Measurements from ENCODE around the gene KCNQ5.

KCNQ5 gene

GRCh38 chr6:73028124-73028766 lies 406.4 kb downstream of the KCNQ5 start:
- no peak overlapping the region for H3K4me3 ChIP-seq
- DNase-seq (ENCODE audit: low spot score in 2 of 2), result no peak
- in situ Hi-C loops (cut with MboI; ENCODE audit: low sequenced_read_pairs), result no loop called here
- H3K4me1 ChIP-seq, result no peaks in the 10 kb centered on the region
- no peaks in the 10 kb centered on the region for H3K36me3 ChIP-seq (replicated peaks)
- H3K9me3 ChIP-seq, result no peaks in the 10 kb centered on the region
- H3K27me3 ChIP-seq (ENCODE audit: low read depth), result no peaks in the 10 kb centered on the region

GRCh38 chr6:73028893-73029450 lies 407.1 kb downstream of the KCNQ5 start:
- H3K27me3 ChIP-seq (ENCODE audit: low read depth), result no peaks in the 10 kb centered on the region
- H3K9me3 ChIP-seq, result no peaks in the 10 kb centered on the region
- H3K4me3 ChIP-seq, result no peak overlapping the region
- H3K4me1 ChIP-seq, result no peaks in the 10 kb centered on the region
- no peak for DNase-seq (ENCODE audit: low spot score in 2 of 2)
- no peaks in the 10 kb centered on the region for H3K36me3 ChIP-seq (replicated peaks)
- in situ Hi-C loops (cut with MboI; ENCODE audit: low sequenced_read_pairs), result no loop called here

DNA sequence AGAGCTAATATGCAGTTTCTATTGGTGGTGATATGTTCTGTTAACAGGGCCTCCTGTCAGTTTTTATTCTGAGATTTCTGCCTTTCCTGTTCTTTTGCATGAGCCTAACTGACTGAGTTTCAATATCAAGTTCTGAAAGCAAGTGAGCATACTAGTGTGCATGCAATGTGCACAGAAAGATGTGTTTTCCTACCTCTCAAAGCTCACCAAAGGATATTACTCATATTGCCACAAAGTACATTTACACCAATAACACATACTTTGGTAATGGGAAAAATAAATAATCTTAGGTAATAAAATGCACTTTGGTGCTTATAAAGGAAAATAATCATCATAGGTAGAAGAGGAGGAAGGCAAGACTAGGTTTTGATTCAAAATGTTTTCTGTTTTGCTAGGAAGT lies 408.4 kb downstream of the KCNQ5 start:
- no peaks in the 10 kb centered on the region for H3K36me3 ChIP-seq (replicated peaks)
- H3K27me3 ChIP-seq (ENCODE audit: low read depth), result no peaks in the 10 kb centered on the region
- H3K9me3 ChIP-seq, result no peaks in the 10 kb centered on the region
- DNase-seq (ENCODE audit: low spot score in 2 of 2), result no peak
- no peak overlapping the region for H3K4me3 ChIP-seq
- no peaks in the 10 kb centered on the region for H3K4me1 ChIP-seq
- in situ Hi-C loops (cut with MboI; ENCODE audit: low sequenced_read_pairs), result no loop called here

DNA sequence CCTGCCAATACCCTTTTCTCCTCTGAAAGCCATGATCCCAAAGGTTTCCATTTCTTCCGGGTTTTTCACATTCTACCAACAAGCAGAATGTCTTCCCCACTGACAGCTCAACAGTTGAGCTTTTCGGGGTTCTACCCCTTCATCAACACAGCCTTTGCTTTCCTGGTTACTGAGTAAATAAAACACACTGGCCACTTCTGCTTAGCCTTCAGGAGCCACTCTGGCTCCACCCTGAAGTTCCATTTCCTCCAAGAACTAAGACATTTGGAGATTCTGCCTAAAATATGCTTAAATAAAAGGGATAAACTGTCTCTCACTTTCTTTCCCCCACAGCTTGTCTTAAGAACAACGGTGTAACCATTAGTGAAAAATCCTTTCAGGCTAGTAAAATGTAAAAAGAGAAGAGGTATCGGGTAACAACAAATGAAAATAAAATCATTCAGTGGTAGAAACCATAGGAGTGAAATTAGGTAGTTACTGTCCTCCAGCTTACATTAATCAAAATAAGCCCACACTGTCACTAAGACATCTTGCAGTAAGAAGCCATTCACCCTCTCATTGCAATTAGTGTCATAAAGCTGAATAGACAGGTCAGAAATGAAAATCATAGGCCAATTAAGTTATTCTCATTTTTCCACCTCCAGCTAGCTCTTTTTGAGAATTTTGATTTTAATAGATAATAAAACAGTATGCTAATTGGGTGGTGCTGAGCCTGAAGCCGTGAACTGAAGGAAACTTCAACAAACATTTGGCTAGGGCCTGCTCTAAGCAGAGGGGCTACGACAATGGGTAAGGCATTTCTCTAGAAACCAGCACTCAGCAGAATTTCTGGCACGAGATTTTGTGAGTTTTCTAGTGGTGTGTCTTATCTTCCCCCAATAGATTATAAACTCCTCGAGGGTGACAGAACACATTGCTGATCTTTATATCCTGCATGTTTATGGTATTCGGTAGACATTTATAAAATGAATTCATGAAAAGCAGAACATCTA lies 409.2 kb downstream of the KCNQ5 start:
- no peaks in the 10 kb centered on the region for H3K27me3 ChIP-seq (ENCODE audit: low read depth)
- H3K36me3 ChIP-seq (replicated peaks), result no peaks in the 10 kb centered on the region
- no peak for DNase-seq (ENCODE audit: low spot score in 2 of 2)
- H3K9me3 ChIP-seq, result no peaks in the 10 kb centered on the region
- H3K4me3 ChIP-seq, result no peak overlapping the region
- in situ Hi-C loops (cut with MboI; ENCODE audit: low sequenced_read_pairs), result no loop called here
- H3K4me1 ChIP-seq, result no peaks in the 10 kb centered on the region

GRCh38 chr6:73032586-73032985 lies 410.7 kb downstream of the KCNQ5 start:
- in situ Hi-C loops (cut with MboI; ENCODE audit: low sequenced_read_pairs), result no loop called here
- H3K9me3 ChIP-seq, result no peaks in the 10 kb centered on the region
- DNase-seq (ENCODE audit: low spot score in 2 of 2), result no peak

DNA sequence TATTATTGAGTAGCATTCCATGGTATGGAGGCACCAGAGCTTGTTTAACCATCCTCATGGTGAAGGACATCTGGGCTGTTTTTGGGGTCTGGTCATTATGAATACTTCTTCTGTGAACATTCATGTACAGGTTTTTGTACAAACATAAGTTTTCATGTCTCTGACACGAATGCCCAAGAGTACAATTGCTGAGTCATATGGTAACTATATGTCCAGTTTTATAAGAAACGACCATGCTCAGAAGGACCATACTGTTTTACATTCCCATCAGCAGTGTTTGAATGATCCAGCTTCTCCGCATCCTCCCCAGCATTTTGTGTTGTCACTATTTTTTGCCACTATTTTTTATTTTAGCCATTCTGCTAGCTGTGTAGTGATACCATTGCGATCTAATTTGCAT lies 414.8 kb downstream of the KCNQ5 start:
- Histone ChIP-seq H3K4me1 (no peaks in the 10 kb centered on the region), H3K4me3 (no peak overlapping the region), H3K27me3 (ENCODE audit: low read depth) (no peaks in the 10 kb centered on the region), H3K36me3 (replicated peaks) (no peaks in the 10 kb centered on the region), H3K9me3 (no peaks in the 10 kb centered on the region)
- in situ Hi-C loops (cut with MboI; ENCODE audit: low sequenced_read_pairs), result no loop called here
- DNase-seq (ENCODE audit: low spot score in 2 of 2), result no peak

More at GRCh38 chr6:73032586-73032985, 410.7 kb downstream of the KCNQ5 start:
- no peaks in the 10 kb centered on the region for H3K27me3 ChIP-seq (ENCODE audit: low read depth)
- H3K4me3 ChIP-seq, result no peak overlapping the region
- H3K36me3 ChIP-seq (replicated peaks), result no peaks in the 10 kb centered on the region
- no peaks in the 10 kb centered on the region for H3K4me1 ChIP-seq

- DNase-seq (ENCODE audit: low spot score in 2 of 2), result no peak
- Histone ChIP-seq H3K36me3 (replicated peaks) (no peaks in the 10 kb centered on the region), H3K4me3 (no peak overlapping the region), H3K4me1 (no peaks in the 10 kb centered on the region), H3K9me3 (no peaks in the 10 kb centered on the region), H3K27me3 (ENCODE audit: low read depth) (no peaks in the 10 kb centered on the region)
- in situ Hi-C loops (cut with MboI; ENCODE audit: low sequenced_read_pairs), result no loop called here
Measured at GRCh38 chr6:73041051-73041450, 419.2 kb downstream of the KCNQ5 start.

GRCh38 chr6:73042892-73043291 lies 421.0 kb downstream of the KCNQ5 start:
- Histone ChIP-seq H3K27me3 (ENCODE audit: low read depth) (no peaks in the 10 kb centered on the region), H3K9me3 (no peaks in the 10 kb centered on the region), H3K4me3 (no peak overlapping the region), H3K4me1 (no peaks in the 10 kb centered on the region), H3K36me3 (replicated peaks) (no peaks in the 10 kb centered on the region)
- DNase-seq (ENCODE audit: low spot score in 2 of 2), result no peak
- in situ Hi-C loops (cut with MboI; ENCODE audit: low sequenced_read_pairs), result no loop called here

- no peaks in the 10 kb centered on the region for H3K27me3 ChIP-seq (ENCODE audit: low read depth)
- H3K4me1 ChIP-seq, result no peaks in the 10 kb centered on the region
- H3K36me3 ChIP-seq (replicated peaks), result no peaks in the 10 kb centered on the region
- in situ Hi-C loops (cut with MboI; ENCODE audit: low sequenced_read_pairs), result no loop called here
- no peak for DNase-seq (ENCODE audit: low spot score in 2 of 2)
- no peak overlapping the region for H3K4me3 ChIP-seq
- no peaks in the 10 kb centered on the region for H3K9me3 ChIP-seq
Measured at GRCh38 chr6:73043446-73043845, 421.6 kb downstream of the KCNQ5 start.

- no peaks in the 10 kb centered on the region for H3K27me3 ChIP-seq (ENCODE audit: low read depth)
- no peaks in the 10 kb centered on the region for H3K36me3 ChIP-seq (replicated peaks)
- no peaks in the 10 kb centered on the region for H3K4me1 ChIP-seq
- H3K4me3 ChIP-seq, result no peak overlapping the region
- in situ Hi-C loops (cut with MboI; ENCODE audit: low sequenced_read_pairs), result no loop called here
- H3K9me3 ChIP-seq, result no peaks in the 10 kb centered on the region
- no peak for DNase-seq (ENCODE audit: low spot score in 2 of 2)
Measured at GRCh38 chr6:73045609-73046008, 423.7 kb downstream of the KCNQ5 start.

DNA sequence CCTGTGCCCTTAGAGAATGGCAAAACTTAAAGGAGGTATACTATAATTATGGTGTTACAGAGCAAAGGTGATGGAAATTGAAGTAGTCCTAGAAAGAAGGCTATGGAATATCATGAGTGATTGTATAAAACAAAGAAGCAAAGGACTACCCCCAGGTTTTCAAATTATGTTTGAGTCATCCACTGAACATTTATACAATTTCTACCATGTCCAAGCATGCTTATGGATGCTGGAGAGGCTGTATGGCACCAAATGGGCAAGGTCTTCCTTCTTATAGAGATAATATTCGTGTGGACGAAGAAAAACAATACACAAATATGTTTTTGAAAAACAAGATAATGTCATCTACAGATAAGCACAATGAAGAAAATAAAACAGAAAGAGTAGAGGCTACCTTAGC lies 425.9 kb downstream of the KCNQ5 start:
- no peaks in the 10 kb centered on the region for H3K4me1 ChIP-seq
- H3K4me3 ChIP-seq, result no peak overlapping the region
- no peaks in the 10 kb centered on the region for H3K27me3 ChIP-seq (ENCODE audit: low read depth)
- no peaks in the 10 kb centered on the region for H3K36me3 ChIP-seq (replicated peaks)
- in situ Hi-C loops (cut with MboI; ENCODE audit: low sequenced_read_pairs), result no loop called here
- no peak for DNase-seq (ENCODE audit: low spot score in 2 of 2)
- no peaks in the 10 kb centered on the region for H3K9me3 ChIP-seq

- in situ Hi-C loops (cut with MboI; ENCODE audit: low sequenced_read_pairs), result no loop called here
- no peaks in the 10 kb centered on the region for H3K9me3 ChIP-seq
- no peak overlapping the region for H3K4me3 ChIP-seq
- no peak for DNase-seq (ENCODE audit: low spot score in 2 of 2)
- H3K4me1 ChIP-seq, result no peaks in the 10 kb centered on the region
- no peaks in the 10 kb centered on the region for H3K27me3 ChIP-seq (ENCODE audit: low read depth)
- H3K36me3 ChIP-seq (replicated peaks), result no peaks in the 10 kb centered on the region
Measured at GRCh38 chr6:73049971-73050594, 428.2 kb downstream of the KCNQ5 start.

DNA sequence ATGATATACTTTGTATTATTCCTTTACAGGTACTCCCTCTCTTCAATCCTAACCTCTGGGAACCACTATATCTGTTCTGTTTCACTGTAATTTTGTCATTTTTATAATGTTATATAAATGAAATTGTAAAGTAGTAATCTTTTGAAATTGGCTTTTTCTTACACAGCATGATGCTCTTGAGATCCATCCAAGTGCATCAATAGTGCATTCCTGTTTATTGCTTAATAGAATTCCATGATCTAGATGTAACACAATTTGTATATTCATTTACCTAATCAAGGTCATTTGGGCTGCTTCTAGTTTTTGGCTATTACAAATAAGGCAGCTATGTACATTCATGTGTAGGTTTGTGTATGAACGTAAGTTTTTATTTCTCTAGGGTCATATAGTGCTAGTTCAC lies 428.8 kb downstream of the KCNQ5 start:
- no peaks in the 10 kb centered on the region for H3K4me1 ChIP-seq
- H3K9me3 ChIP-seq, result no peaks in the 10 kb centered on the region
- no peak for DNase-seq (ENCODE audit: low spot score in 2 of 2)
- in situ Hi-C loops (cut with MboI; ENCODE audit: low sequenced_read_pairs), result no loop called here
- no peak overlapping the region for H3K4me3 ChIP-seq
- H3K36me3 ChIP-seq (replicated peaks), result no peaks in the 10 kb centered on the region
- no peaks in the 10 kb centered on the region for H3K27me3 ChIP-seq (ENCODE audit: low read depth)

DNA sequence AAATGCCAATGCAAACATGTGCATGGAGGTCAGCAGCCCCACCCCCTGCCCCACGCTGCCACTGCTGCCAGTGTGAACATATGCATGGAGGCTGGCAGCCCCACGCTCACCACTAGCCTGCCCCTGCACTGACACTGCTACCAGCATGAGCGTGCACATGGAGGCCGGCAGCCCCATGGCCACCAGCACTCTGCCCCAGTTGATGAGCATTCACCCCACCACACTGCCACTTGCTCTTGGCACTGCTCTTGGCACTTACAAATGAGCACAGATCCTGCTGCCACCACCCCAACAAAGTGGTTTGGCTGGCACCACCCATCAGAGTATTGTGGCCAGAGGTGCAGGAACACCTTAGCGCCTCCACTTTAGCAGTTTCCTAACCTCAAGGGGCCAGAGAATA lies 429.3 kb downstream of the KCNQ5 start:
- Histone ChIP-seq H3K27me3 (ENCODE audit: low read depth) (no peaks in the 10 kb centered on the region), H3K4me3 (no peak overlapping the region), H3K36me3 (replicated peaks) (no peaks in the 10 kb centered on the region), H3K4me1 (no peaks in the 10 kb centered on the region), H3K9me3 (no peaks in the 10 kb centered on the region)
- no peak for DNase-seq (ENCODE audit: low spot score in 2 of 2)
- in situ Hi-C loops (cut with MboI; ENCODE audit: low sequenced_read_pairs), result no loop called here
